Choroid plexus epithelial cell (primary cell): ENCODE results near the gene ARHGAP22.
A peak's percentile ranks its signal among the peaks of the same experiment; 100 is the strongest.

Experiments
- DNase-seq: peaks from one replicate; pipeline ENCODE4 v3.0.0-alpha.2; 2010; ENCODE audit warnings: low read depth
- H3K4me3 ChIP-seq: 2 replicates; pipeline ENCODE4 v1.5.1; 2011; ENCODE audit warnings: low read depth, mild to moderate bottlenecking, control low read depth, low read length, moderate library complexity
- CTCF ChIP-seq: conservative IDR thresholded peaks from 2 replicates; pipeline ENCODE4 v1.5.1; 2011; ENCODE audit warnings: low read depth, mild to moderate bottlenecking, control low read depth, inconsistent platforms, low read length, moderate library complexity

ARHGAP22 gene

GRCh38 chr10:48500771-48501170, 104.1 kb downstream of the ARHGAP22 start:
- no peak for TF ChIP-seq CTCF
- no peak overlapping the region for H3K4me3 ChIP-seq
- DNase-seq: no peak

- TF ChIP-seq CTCF: no peak
- H3K4me3 ChIP-seq: no peak overlapping the region
- no peak for DNase-seq
Observed at GRCh38 chr10:48498940-48499510, 105.8 kb downstream of the ARHGAP22 start.

GRCh38 chr10:48497780-48498770, 106.8 kb downstream of the ARHGAP22 start:
- H3K4me3 ChIP-seq: no peak overlapping the region
- TF ChIP-seq CTCF: no peak
- no peak for DNase-seq

- no peak for TF ChIP-seq CTCF
- peak overlapping the region; percentile 11 for H3K4me3 ChIP-seq
- peak; percentile 78 for DNase-seq
Observed at GRCh38 chr10:48496831-48497779, 107.8 kb downstream of the ARHGAP22 start.

GRCh38 chr10:48496105-48496830, 108.6 kb downstream of the ARHGAP22 start:
- no peak for TF ChIP-seq CTCF
- no peak for DNase-seq
- H3K4me3 ChIP-seq: no peak overlapping the region
